HL-60 (cell line): Measurements from ENCODE around the gene ATP8A2.

Experiments used
- DNase-seq, 2 experiments: peaks; one replicate each; pipeline ENCODE4 v3.0.0-alpha.2; 2010 to 2020; ENCODE audit warnings: low read depth in 1 of 2, low spot score in 1 of 2
- H3K27ac ChIP-seq: fragments of 250-450 bp; sonication (Bioruptor Pico); replicated peaks from 2 replicates; pipeline ENCODE4 v1.5.1; 2020; ENCODE audit warnings: mild to moderate bottlenecking, moderate library complexity
- H3K27me3 ChIP-seq: fragments of 250-450 bp; sonication (Bioruptor Pico); 2 replicates; pipeline ENCODE4 v1.5.1; 2021; ENCODE audit warnings: mild to moderate bottlenecking, moderate library complexity; ENCODE audit not compliant: insufficient read depth, poor library complexity, severe bottlenecking
- H3K4me3 ChIP-seq: replicated peaks from 2 replicates; pipeline ENCODE4 v1.5.1; 2011; ENCODE audit warnings: mild to moderate bottlenecking, control low read depth, low read length; ENCODE audit not compliant: insufficient read depth
- CTCF ChIP-seq: IDR thresholded peaks from one replicate; pipeline ENCODE4 v1.5.1; 2011; ENCODE audit warnings: low read length, control low read depth, inconsistent platforms; ENCODE audit not compliant: insufficient read depth
- GABPA ChIP-seq: IDR thresholded peaks from 2 replicates; pipeline ENCODE4 v1.6.1; 2012; ENCODE audit warnings: low read depth
- POLR2AphosphoS5 ChIP-seq: IDR thresholded peaks from 2 replicates; pipeline ENCODE4 v1.6.1; 2012; ENCODE audit warnings: low read depth
- REST ChIP-seq: IDR thresholded peaks from 2 replicates; pipeline ENCODE4 v1.6.1; 2012; ENCODE audit warnings: low read depth; ENCODE audit not compliant: insufficient replicate concordance
- SPI1 ChIP-seq: IDR thresholded peaks from 2 replicates; pipeline ENCODE4 v1.6.1; 2012; ENCODE audit warnings: low read depth, mild to moderate bottlenecking, borderline replicate concordance

ATP8A2 gene

GRCh38 chr13:25420161-25420560, 48.4 kb downstream of the ATP8A2 start:
- DNase-seq, result no peak
- peaks cover 10% of the 10 kb centered on the region for H3K27me3 ChIP-seq

GRCh38 chr13:25421612-25422011, 49.8 kb downstream of the ATP8A2 start:
- no peak overlapping the region for H3K4me3 ChIP-seq
- peaks cover 5% of the 10 kb centered on the region for H3K27me3 ChIP-seq
- TF ChIP-seq CTCF (no peak), GABPA (no peak), REST (no peak), SPI1 (no peak), POLR2AphosphoS5 (no peak)
- DNase-seq, result no peak
- no peak overlapping the region for H3K27ac ChIP-seq

More at GRCh38 chr13:25420161-25420560, 48.4 kb downstream of the ATP8A2 start:
- Histone ChIP-seq H3K4me3 (no peak overlapping the region), H3K27ac (no peak overlapping the region)
- TF ChIP-seq REST, result no peak
- TF ChIP-seq SPI1, result no peak
- no peak for TF ChIP-seq GABPA
- no peak for TF ChIP-seq CTCF
- no peak for TF ChIP-seq POLR2AphosphoS5

DNA sequence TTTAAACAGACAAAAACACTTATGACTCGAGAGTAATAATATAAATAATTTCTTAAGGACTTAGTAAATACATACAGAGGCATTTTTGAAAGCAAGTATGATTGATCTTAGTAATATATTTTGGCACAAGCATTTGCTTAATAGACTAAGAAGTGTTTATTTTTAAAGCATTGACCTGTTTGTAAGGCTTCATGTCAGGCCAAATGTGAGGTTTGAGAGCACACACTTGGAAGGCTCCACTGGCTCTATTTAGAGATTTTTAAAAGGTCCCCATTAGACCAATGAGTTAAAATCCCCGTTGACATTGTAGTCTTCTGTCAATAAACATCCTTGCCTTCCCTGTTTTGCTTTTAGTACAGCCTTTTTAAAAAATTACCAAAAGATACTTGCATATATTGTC, 50.4 kb downstream of the ATP8A2 start:
- no peak for DNase-seq
- Histone ChIP-seq H3K27ac (no peak overlapping the region), H3K4me3 (no peak overlapping the region), H3K27me3 (peaks cover 5% of the 10 kb centered on the region)
- TF ChIP-seq GABPA, result no peak
- no peak for TF ChIP-seq SPI1
- TF ChIP-seq REST, result no peak
- TF ChIP-seq CTCF, result no peak
- no peak for TF ChIP-seq POLR2AphosphoS5
